Lower leg skin (tissue), 3 donors: ENCODE data around the gene HDGFL1.

Experiments used
- POLR2A ChIP-seq, 2 donors: fragments of 450-650 bp; IDR thresholded peaks; one replicate each; pipeline ENCODE4 v1.6.1; 2016 to 2017; ENCODE audit warnings: antibody characterized with exemption in 2 of 2, mild to moderate bottlenecking in 1 of 2, moderate library complexity in 1 of 2
- TF ChIP-seq, protein P1 (sequence below), 3 donors: fragments of 450-650 bp; IDR thresholded peaks; one replicate each; pipeline ENCODE4 v1.5.1; 2016; ENCODE audit warnings: antibody characterized with exemption in 3 of 3, mild to moderate bottlenecking in 3 of 3, moderate library complexity in 2 of 3

DNA sequence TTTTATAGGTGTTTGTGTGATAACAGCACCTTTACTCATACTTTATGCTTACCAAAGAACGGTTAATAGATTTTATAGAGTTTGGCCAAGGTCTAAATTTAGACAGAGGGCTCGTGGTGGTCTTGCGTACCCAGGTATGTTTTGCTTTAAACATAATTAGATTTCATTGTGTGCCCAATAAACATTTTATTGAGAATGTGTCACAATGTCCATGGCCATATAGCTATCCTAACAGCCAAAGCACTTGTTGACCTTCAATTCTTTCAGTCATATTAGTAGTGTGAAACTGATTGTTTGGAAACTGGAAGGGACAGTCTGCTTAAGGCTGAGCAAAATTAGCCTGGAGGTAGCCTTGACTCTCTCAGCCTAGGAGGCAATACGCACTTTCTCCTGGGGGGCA is 48.3 kb upstream of the HDGFL1 start:
- TF ChIP-seq, protein P1, sequence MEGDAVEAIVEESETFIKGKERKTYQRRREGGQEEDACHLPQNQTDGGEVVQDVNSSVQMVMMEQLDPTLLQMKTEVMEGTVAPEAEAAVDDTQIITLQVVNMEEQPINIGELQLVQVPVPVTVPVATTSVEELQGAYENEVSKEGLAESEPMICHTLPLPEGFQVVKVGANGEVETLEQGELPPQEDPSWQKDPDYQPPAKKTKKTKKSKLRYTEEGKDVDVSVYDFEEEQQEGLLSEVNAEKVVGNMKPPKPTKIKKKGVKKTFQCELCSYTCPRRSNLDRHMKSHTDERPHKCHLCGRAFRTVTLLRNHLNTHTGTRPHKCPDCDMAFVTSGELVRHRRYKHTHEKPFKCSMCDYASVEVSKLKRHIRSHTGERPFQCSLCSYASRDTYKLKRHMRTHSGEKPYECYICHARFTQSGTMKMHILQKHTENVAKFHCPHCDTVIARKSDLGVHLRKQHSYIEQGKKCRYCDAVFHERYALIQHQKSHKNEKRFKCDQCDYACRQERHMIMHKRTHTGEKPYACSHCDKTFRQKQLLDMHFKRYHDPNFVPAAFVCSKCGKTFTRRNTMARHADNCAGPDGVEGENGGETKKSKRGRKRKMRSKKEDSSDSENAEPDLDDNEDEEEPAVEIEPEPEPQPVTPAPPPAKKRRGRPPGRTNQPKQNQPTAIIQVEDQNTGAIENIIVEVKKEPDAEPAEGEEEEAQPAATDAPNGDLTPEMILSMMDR (IDR thresholded peaks at IDR 0.05), result no peak
- TF ChIP-seq POLR2A (IDR thresholded peaks at IDR 0.05), result no peak
